CD4-positive, alpha-beta T cell (primary cell): ENCODE data around the gene DENND1B. TPM values are rescaled to one million over a fixed set of nuclear protein-coding genes. Genes with fewer than 3 reads are reported as not detected.

Source experiments
- ATAC-seq: fragments of 200-7000 bp; cut with Tn5 transposase; one replicate; pipeline ENCODE4 v1.10.0; 2022; ENCODE audit warnings: mild to moderate bottlenecking; ENCODE audit not compliant: poor library complexity
- CTCF ChIA-PET: fragments of 350-600 bp; sonication (Branson Sonifier 250); formaldehyde crosslinking; loops from one replicate; lab custom pipeline; 2021; ENCODE audit warnings: antibody characterized with exemption, inconsistent platforms; lab: Charles Lee
- POLR2A ChIA-PET: fragments of 350-600 bp; sonication (Branson Sonifier 250); formaldehyde crosslinking; loops from one replicate; lab custom pipeline; 2021; ENCODE audit warnings: antibody characterized with exemption, inconsistent platforms; lab: Charles Lee
- DNase-seq, 14 experiments: peaks; one replicate each; pipeline ENCODE4 v3.0.0-alpha.2; 2013 to 2020; ENCODE audit warnings: mixed read lengths in 2 of 14
- H3K27ac ChIP-seq, 2 donors: one replicate each; pipeline versions ENCODE4 v1.5.1 to v1.7.0; 2013; ENCODE audit warnings: low read length in 2 of 2, low read depth in 1 of 2, mild to moderate bottlenecking in 1 of 2
- H3K27me3 ChIP-seq, 2 experiments: 1 replicate in 1 of 2; 2 replicates in 1 of 2; pipeline versions ENCODE4 v1.6.1 to v1.7.0; 2013; ENCODE audit warnings: low read length in 2 of 2, control low read depth in 1 of 2, mild to moderate bottlenecking in 1 of 2, moderate library complexity in 1 of 2; ENCODE audit not compliant: insufficient read depth in 2 of 2, control insufficient read depth in 1 of 2
- H3K36me3 ChIP-seq: one replicate; pipeline ENCODE4 v1.6.1; 2013; ENCODE audit warnings: low read length, control low read depth; ENCODE audit not compliant: insufficient read depth
- H3K4me1 ChIP-seq: one replicate; pipeline ENCODE4 v1.6.1; 2013; ENCODE audit warnings: low read length, control low read depth; ENCODE audit not compliant: insufficient read depth
- H3K4me3 ChIP-seq: one replicate; pipeline ENCODE4 v1.5.1; 2013; ENCODE audit warnings: mild to moderate bottlenecking, low read length, moderate library complexity
- H3K9me3 ChIP-seq, 2 experiments: 1 replicate in 1 of 2; 2 replicates in 1 of 2; pipeline versions ENCODE4 v1.6.1 to v1.7.0; 2013; ENCODE audit warnings: low read length in 2 of 2, mild to moderate bottlenecking in 2 of 2, control low read depth in 1 of 2, moderate library complexity in 1 of 2; ENCODE audit not compliant: control insufficient read depth in 1 of 2, insufficient read depth in 1 of 2
- H3K27ac Mint-ChIP-seq: one replicate; pipeline ENCODE4 v1.8.0; 2020; ENCODE audit warnings: mixed read lengths
- H3K27me3 Mint-ChIP-seq: one replicate; pipeline ENCODE4 v1.8.0; 2021; ENCODE audit warnings: mixed read lengths
- H3K36me3 Mint-ChIP-seq: one replicate; pipeline ENCODE4 v1.8.0; 2021; ENCODE audit warnings: low read depth, mixed read lengths
- H3K4me1 Mint-ChIP-seq: one replicate; pipeline ENCODE4 v1.8.0; 2021; ENCODE audit warnings: low read depth, mixed read lengths
- H3K4me3 Mint-ChIP-seq: one replicate; pipeline ENCODE4 v1.8.0; 2020; ENCODE audit warnings: mild to moderate bottlenecking, mixed read lengths
- H3K9me3 Mint-ChIP-seq: one replicate; pipeline ENCODE4 v1.8.0; 2020; ENCODE audit warnings: mixed read lengths
- CTCF ChIP-seq: fragments of 200-600 bp; IDR thresholded peaks from one replicate; pipeline ENCODE4 v1.8.0; 2022; ENCODE audit warnings: antibody characterized with exemption, mild to moderate bottlenecking
- intact Hi-C, 2 experiments: fragments of 100-400 bp; cut with DNase I in 1 of 2; cut with micrococcal nuclease in 1 of 2; formaldehyde crosslinking; loops; one replicate each; pipeline versions ENCODE4 v1.15.1 to v1.9.0; 2023 to 2025; cut with DNase I, micrococcal nuclease
- total RNA-seq, 174 experiments: library from RNA in 2 of 174; stranded (reverse) in 2 of 174; gene quantifications; one replicate each; pipeline ENCODE4 v1.2.3 and lab custom pipeline; 2021 to 2026

DENND1B gene
- total RNA-seq, 2 experiments from 2014 or later = 23.9 to 26.5 TPM

DNA sequence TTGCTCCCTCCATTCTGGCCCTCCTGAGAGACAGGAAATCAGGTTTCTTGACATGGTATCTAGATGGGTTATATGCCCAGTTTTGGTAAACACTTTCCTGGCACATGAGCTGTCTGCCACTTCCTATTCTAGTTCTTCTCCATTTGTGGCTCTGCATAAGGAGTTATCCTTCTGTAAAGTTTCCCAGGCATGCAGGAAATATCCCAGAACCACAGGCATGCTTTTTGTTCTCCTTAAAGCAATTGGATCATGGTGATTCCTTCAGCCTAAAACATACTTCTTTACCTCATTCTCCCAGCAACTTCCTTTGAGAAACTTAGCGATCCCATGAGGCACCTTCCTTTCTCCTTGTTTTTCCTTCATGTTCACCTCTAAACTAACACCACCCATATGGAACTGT is 307.4 kb downstream of the DENND1B start:
- H3K27me3 Mint-ChIP-seq = no peaks in the 10 kb centered on the region
- no peak overlapping the region for H3K27ac Mint-ChIP-seq
- no peak for TF ChIP-seq CTCF
- H3K4me1 ChIP-seq = no peaks in the 10 kb centered on the region
- no peaks in the 10 kb centered on the region for H3K36me3 Mint-ChIP-seq
- DNase-seq (no peak), ATAC-seq (no peak)
- H3K4me3 ChIP-seq = no peak overlapping the region
- no peak overlapping the region for H3K27ac ChIP-seq
- H3K9me3 Mint-ChIP-seq = no peaks in the 10 kb centered on the region
- no peak overlapping the region for H3K4me3 Mint-ChIP-seq
- ChIA-PET CTCF (no interaction called here), POLR2A (no interaction called here)
- H3K36me3 ChIP-seq = no peaks in the 10 kb centered on the region
- intact Hi-C loops = no loop called here
- H3K9me3 ChIP-seq = no peaks in the 10 kb centered on the region
- no peaks in the 10 kb centered on the region for H3K27me3 ChIP-seq
- H3K4me1 Mint-ChIP-seq = no peaks in the 10 kb centered on the region

GRCh38 chr1:197466813-197467212 is 308.5 kb downstream of the DENND1B start:
- Mint-ChIP-seq H3K36me3 (no peaks in the 10 kb centered on the region), H3K27me3 (no peaks in the 10 kb centered on the region), H3K27ac (no peak overlapping the region), H3K9me3 (no peaks in the 10 kb centered on the region), H3K4me3 (no peak overlapping the region), H3K4me1 (no peaks in the 10 kb centered on the region)
- Histone ChIP-seq H3K36me3 (no peaks in the 10 kb centered on the region), H3K4me3 (no peak overlapping the region), H3K27me3 (no peaks in the 10 kb centered on the region), H3K9me3 (no peaks in the 10 kb centered on the region), H3K27ac (no peak overlapping the region), H3K4me1 (no peaks in the 10 kb centered on the region)
- intact Hi-C loops = no loop called here
- no peak for ATAC-seq
- ChIA-PET CTCF (no interaction called here), POLR2A (no interaction called here)
- DNase-seq = no peak
- TF ChIP-seq CTCF = no peak

DNA sequence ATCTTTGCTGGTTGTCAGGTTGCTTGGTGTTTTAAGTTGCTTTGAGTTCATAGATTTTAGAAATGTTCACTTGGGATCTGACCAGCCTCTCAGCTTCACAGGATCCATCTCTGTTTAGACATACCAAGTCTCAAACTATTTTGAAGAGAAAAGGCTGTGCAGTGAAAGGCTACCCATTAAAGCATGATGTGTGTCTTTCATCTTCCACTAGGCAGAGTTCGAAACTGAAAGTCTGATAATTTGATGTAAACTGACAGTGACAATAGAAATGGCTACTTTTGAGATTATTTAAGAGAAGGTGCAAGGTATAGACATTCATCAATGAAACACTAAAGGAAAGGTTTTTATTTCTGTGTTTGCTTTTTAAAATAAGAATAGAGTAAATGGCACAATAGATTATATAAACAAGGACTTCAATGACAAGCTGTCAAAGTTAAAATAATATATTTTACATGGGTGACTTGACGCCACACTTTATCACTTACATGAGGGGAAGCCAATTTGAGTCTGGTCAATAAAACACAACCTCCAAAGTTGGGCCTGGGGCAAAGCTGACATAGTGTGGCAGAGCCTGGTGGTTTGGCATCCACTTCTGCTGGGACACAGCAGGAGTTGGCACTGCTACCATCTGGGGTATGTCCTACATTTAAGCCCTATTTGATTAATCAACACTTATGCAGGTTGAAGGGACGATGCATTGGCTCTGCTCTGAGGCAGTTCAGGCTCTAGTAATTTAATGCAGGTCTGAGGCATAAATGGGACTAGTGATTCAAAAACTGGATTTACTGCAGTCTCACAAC is 309.6 kb downstream of the DENND1B start:
- Mint-ChIP-seq H3K27me3 (no peaks in the 10 kb centered on the region), H3K4me3 (no peak overlapping the region), H3K36me3 (no peaks in the 10 kb centered on the region), H3K27ac (no peak overlapping the region), H3K4me1 (no peaks in the 10 kb centered on the region), H3K9me3 (no peaks in the 10 kb centered on the region)
- intact Hi-C loops = no loop called here
- H3K27ac ChIP-seq = no peak overlapping the region
- ChIA-PET CTCF (no interaction called here), POLR2A (no interaction called here)
- no peak for TF ChIP-seq CTCF
- H3K4me3 ChIP-seq = no peak overlapping the region
- no peak for ATAC-seq
- H3K36me3 ChIP-seq = no peaks in the 10 kb centered on the region
- H3K9me3 ChIP-seq = no peaks in the 10 kb centered on the region
- no peaks in the 10 kb centered on the region for H3K4me1 ChIP-seq
- no peak for DNase-seq
- no peaks in the 10 kb centered on the region for H3K27me3 ChIP-seq
